GM10266 (cell line): ENCODE measurements around the gene FAM181B.
"Not testable (repeated sequence)": the region's sequence is repeated elsewhere in the genome, so short reads cannot be mapped to it uniquely, and the experiment has no call there.

ENCODE experiments used
- DNase-seq: peaks from one replicate; pipeline ENCODE4 v3.0.0; 2012; ENCODE audit errors: extremely low spot score
- CTCF ChIP-seq: IDR thresholded peaks from 2 replicates; pipeline ENCODE4 v1.5.1; 2012; ENCODE audit warnings: mild to moderate bottlenecking, low read depth; ENCODE audit not compliant: control insufficient read depth, insufficient read depth; ENCODE audit errors: missing control alignments

FAM181B gene

GRCh38 chr11:82711648-82712047, 22.0 kb downstream of the FAM181B start:
- no peak for DNase-seq
- no peak for TF ChIP-seq CTCF

GRCh38 chr11:82703796-82704195, 29.9 kb downstream of the FAM181B start:
- DNase-seq = no peak
- no peak for TF ChIP-seq CTCF

- no peak for TF ChIP-seq CTCF
- no peak for DNase-seq
Observed at GRCh38 chr11:82703226-82703625, 30.4 kb downstream of the FAM181B start.

- DNase-seq = peak; percentile 42
- TF ChIP-seq CTCF = peak; percentile 64
Observed at GRCh38 chr11:82701847-82702520, 31.7 kb downstream of the FAM181B start.

- no peak for DNase-seq
- no peak for TF ChIP-seq CTCF
Observed at GRCh38 chr11:82698576-82699352, 34.9 kb downstream of the FAM181B start.

- no peak for DNase-seq
- TF ChIP-seq CTCF = no peak
Observed at GRCh38 chr11:82692981-82693380, 40.7 kb downstream of the FAM181B start.

GRCh38 chr11:82689347-82689746, 44.3 kb downstream of the FAM181B start:
- DNase-seq = not testable (repeated sequence)
